Parathyroid adenoma (tissue), 2 donors: ENCODE results near the gene SHC3.

Source experiments
- H2AFZ ChIP-seq: fragments of 300-600 bp; sonication (generic); one replicate; pipeline ENCODE4 v1.7.0; 2017; ENCODE audit warnings: antibody characterized with exemption, mild to moderate bottlenecking
- H3K27ac ChIP-seq: fragments of 300-600 bp; sonication (generic); one replicate; pipeline ENCODE4 v1.7.0; 2017
- H3K27me3 ChIP-seq: fragments of 300-600 bp; sonication (generic); one replicate; pipeline ENCODE4 v1.7.0; 2017; ENCODE audit warnings: low read length; ENCODE audit not compliant: control insufficient read depth, insufficient read depth
- H3K36me3 ChIP-seq: fragments of 300-600 bp; sonication (generic); one replicate; pipeline ENCODE4 v1.7.0; 2017; ENCODE audit warnings: low read length; ENCODE audit not compliant: control insufficient read depth, insufficient read depth
- H3K4me1 ChIP-seq: fragments of 300-600 bp; sonication (generic); one replicate; pipeline ENCODE4 v1.7.0; 2017; ENCODE audit warnings: control low read depth
- H3K4me2 ChIP-seq: fragments of 300-600 bp; sonication (generic); one replicate; pipeline ENCODE4 v1.7.0; 2017; ENCODE audit warnings: low read length
- H3K4me3 ChIP-seq: fragments of 300-600 bp; sonication (generic); one replicate; pipeline ENCODE4 v1.7.0; 2017; ENCODE audit warnings: low read depth, low read length
- H3K79me2 ChIP-seq: fragments of 300-600 bp; sonication (generic); one replicate; pipeline ENCODE4 v1.7.0; 2017; ENCODE audit warnings: control low read depth
- H3K9ac ChIP-seq: fragments of 300-600 bp; sonication (generic); one replicate; pipeline ENCODE4 v1.7.0; 2017; ENCODE audit warnings: mild to moderate bottlenecking
- H3K9me3 ChIP-seq: fragments of 300-600 bp; sonication (generic); one replicate; pipeline ENCODE4 v1.7.0; 2017; ENCODE audit warnings: low read length; ENCODE audit not compliant: control insufficient read depth
- TF ChIP-seq, protein P1 (sequence below): fragments of 300-600 bp; sonication (generic); IDR thresholded peaks from one replicate; pipeline ENCODE4 v1.7.0; 2017; ENCODE audit warnings: antibody characterized with exemption, mild to moderate bottlenecking
- donor health status: primary hyperparathyroidism.

The SHC3 gene

DNA sequence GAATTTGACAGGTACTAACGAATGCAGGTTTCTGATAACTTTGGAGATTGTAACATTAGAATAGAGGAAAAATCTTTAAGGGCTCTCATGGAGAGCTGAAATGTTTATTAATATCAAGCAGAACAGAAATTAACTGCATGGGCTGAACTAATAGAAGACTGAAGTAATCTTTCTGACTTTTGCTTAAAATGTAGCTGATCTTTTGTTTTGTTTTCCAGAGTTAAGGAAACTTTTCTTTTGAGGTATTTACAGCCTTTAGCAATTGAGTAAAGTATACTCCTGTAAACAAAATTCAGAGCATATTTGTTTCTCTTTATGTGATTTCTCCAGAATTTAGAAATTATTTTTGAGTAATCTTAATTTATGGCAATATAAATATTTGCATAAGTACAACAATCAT lies 43.9 kb downstream of the SHC3 start:
- H3K36me3 ChIP-seq = no peaks in the 10 kb centered on the region
- H3K9ac ChIP-seq = no peak overlapping the region
- no peak overlapping the region for H2AFZ ChIP-seq
- H3K27me3 ChIP-seq = no peaks in the 10 kb centered on the region
- H3K27ac ChIP-seq = no peak overlapping the region
- no peaks in the 10 kb centered on the region for H3K9me3 ChIP-seq
- no peaks in the 10 kb centered on the region for H3K79me2 ChIP-seq
- H3K4me1 ChIP-seq = no peaks in the 10 kb centered on the region
- no peak overlapping the region for H3K4me2 ChIP-seq
- H3K4me3 ChIP-seq = no peak overlapping the region
- TF ChIP-seq, protein P1, sequence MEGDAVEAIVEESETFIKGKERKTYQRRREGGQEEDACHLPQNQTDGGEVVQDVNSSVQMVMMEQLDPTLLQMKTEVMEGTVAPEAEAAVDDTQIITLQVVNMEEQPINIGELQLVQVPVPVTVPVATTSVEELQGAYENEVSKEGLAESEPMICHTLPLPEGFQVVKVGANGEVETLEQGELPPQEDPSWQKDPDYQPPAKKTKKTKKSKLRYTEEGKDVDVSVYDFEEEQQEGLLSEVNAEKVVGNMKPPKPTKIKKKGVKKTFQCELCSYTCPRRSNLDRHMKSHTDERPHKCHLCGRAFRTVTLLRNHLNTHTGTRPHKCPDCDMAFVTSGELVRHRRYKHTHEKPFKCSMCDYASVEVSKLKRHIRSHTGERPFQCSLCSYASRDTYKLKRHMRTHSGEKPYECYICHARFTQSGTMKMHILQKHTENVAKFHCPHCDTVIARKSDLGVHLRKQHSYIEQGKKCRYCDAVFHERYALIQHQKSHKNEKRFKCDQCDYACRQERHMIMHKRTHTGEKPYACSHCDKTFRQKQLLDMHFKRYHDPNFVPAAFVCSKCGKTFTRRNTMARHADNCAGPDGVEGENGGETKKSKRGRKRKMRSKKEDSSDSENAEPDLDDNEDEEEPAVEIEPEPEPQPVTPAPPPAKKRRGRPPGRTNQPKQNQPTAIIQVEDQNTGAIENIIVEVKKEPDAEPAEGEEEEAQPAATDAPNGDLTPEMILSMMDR = no peak

DNA sequence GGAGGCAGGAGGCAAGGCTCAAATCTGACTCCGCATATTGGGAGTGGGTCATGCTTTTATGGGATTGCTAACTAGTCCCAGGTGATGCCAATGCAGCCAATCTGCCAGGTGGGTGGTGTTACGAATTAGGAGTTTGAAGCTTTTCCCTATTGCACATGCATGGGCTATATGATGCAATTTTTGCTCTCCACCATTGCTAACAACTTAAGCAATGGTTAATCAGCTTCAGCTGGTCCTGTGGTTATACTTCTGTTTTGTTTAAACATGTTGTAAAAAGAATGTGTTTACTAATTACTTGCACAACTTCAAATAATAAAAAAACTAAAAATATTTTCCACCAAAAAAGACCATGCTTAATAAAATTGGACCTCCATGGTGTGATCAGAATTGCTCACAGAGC lies 55.7 kb downstream of the SHC3 start:
- H3K4me2 ChIP-seq = no peak overlapping the region
- no peaks in the 10 kb centered on the region for H3K36me3 ChIP-seq
- H3K4me1 ChIP-seq = no peaks in the 10 kb centered on the region
- H3K79me2 ChIP-seq = no peaks in the 10 kb centered on the region
- H3K27ac ChIP-seq = no peak overlapping the region
- H3K27me3 ChIP-seq = no peaks in the 10 kb centered on the region
- TF ChIP-seq, protein P1 = no peak
- H3K4me3 ChIP-seq = no peak overlapping the region
- no peak overlapping the region for H2AFZ ChIP-seq
- H3K9me3 ChIP-seq = no peaks in the 10 kb centered on the region
- H3K9ac ChIP-seq = no peak overlapping the region

DNA sequence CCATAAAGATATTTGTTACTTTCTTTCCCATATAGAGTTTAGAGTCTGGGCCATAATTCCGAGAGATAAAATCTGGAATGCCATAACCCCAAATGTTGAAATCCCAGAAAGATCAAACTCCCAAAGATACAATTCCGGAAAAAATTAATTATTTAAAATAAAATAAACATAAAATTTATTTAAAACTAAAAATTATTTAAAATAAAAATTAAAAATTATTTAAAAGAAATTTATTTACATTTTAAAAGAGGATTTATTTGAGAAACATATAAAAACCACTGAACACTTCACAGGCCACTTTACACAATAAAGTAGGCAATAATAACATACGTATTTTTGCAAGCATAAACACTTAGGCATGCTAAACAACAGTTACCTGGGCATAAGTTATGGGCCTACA lies 57.9 kb downstream of the SHC3 start:
- Histone ChIP-seq H3K4me2 (no peak overlapping the region), H3K27me3 (no peaks in the 10 kb centered on the region), H3K27ac (no peak overlapping the region), H3K4me1 (no peaks in the 10 kb centered on the region), H3K36me3 (no peaks in the 10 kb centered on the region), H3K9ac (no peak overlapping the region), H3K9me3 (no peaks in the 10 kb centered on the region), H2AFZ (no peak overlapping the region), H3K79me2 (no peaks in the 10 kb centered on the region), H3K4me3 (no peak overlapping the region)
- TF ChIP-seq, protein P1 = no peak

DNA sequence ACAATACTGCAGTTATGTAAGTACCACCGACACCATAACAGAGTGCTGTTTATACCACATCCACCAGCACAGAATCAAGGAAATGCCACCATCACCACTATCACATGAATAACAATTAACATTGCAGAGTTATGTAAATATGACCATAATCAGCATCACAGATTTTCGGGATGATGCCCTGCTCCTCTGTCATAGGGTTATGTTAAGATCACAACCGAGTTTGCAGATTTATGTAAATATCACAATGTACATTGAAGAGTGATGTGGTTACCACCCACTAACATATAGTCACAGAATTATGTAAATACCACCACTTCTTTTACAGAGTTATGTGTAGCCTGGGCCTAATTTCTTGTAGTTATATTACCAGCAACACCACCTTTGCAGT lies 61.8 kb downstream of the SHC3 start:
- H3K27me3 ChIP-seq = no peaks in the 10 kb centered on the region
- H3K9ac ChIP-seq = no peak overlapping the region
- H3K4me2 ChIP-seq = no peak overlapping the region
- H3K4me3 ChIP-seq = no peak overlapping the region
- H3K4me1 ChIP-seq = no peaks in the 10 kb centered on the region
- no peak overlapping the region for H3K27ac ChIP-seq
- H3K79me2 ChIP-seq = no peaks in the 10 kb centered on the region
- TF ChIP-seq, protein P1 = no peak
- H3K9me3 ChIP-seq = no peaks in the 10 kb centered on the region
- no peak overlapping the region for H2AFZ ChIP-seq
- no peaks in the 10 kb centered on the region for H3K36me3 ChIP-seq

DNA sequence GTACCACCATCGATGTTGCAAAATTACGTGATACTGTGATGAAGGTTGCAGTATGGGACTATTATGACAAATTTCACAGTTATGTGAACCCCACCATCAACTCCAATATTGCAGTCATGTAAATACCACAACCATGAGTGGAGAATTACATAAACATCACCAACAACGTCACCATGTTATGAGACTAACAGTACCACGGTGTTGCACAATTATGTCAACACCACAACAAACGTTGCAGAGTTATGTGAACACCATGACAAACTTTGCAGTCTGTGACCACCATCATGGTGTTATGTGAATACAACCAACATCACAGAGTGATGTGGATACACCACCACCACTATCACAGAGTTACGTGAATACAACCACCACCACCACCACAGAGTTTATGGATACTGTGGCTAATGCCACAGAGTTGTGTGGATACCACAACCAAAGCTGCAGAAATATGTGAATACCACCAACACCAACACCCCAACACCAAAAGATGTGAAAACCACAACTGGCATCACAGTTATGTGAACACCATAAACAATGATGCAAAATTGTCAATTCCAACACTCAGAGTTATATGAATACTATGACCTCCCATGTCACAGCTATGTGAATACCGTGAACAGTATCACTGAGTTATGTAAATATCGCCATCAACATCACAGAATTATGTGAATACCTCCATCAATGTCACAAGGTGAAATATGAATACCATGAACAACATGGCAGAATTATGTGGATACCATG lies 62.4 kb downstream of the SHC3 start:
- H3K27ac ChIP-seq = no peak overlapping the region
- H2AFZ ChIP-seq = no peak overlapping the region
- H3K9ac ChIP-seq = no peak overlapping the region
- TF ChIP-seq, protein P1 = no peak
- H3K4me3 ChIP-seq = no peak overlapping the region
- no peaks in the 10 kb centered on the region for H3K79me2 ChIP-seq
- no peaks in the 10 kb centered on the region for H3K9me3 ChIP-seq
- H3K36me3 ChIP-seq = no peaks in the 10 kb centered on the region
- no peaks in the 10 kb centered on the region for H3K4me1 ChIP-seq
- no peaks in the 10 kb centered on the region for H3K27me3 ChIP-seq
- H3K4me2 ChIP-seq = no peak overlapping the region
